ENCODE measurements around the gene SENP1.

Gene SENP1

DNA sequence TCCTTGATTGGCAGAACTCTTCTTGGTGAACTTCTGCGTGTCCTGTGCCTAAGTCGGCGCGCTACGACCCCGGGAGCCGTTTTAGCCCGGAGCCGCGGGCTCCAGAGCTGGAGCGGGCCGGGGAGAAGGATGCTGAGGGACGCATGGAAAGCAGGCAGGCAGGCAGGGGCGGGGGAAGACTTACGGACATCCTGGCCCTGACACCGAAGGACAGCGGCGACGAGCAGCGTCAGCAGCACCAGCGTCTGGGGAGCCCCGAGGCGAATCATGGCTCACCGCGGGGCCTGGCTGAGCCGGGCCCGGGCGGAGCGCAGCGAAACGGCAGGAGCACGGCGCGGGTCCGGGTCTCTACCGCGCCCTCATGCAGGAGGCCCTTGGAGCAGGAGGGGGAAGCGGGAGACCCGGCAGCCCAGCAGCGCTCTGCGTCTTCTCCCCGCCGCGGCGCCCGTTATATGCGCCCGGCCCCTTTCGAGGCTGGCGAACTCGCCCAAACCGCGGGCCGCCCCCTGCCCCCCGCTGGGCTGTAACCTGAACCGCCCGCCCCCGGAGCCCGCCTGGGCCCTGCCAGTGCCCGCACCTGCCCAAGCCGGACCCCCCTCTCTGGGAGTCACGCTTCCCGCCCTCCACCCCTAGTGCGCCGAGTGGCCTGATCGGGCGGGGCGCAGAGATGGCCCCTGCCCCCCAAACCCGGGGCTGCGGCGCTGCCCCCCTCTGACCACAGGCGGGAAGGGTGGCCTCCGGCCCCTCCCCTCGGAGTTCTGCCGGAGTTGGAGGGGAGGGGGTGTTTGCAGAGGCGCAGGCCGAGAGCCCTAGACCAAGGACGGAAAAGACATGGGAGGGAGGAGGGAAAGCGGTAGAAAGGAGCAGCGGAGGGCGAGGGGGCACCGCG, 101.6 kb downstream of the SENP1 start, which contains the start of gene COL2A1:
Gene COL2A1, minus strand, starts transcription at position 424 of the 889 bp plus-strand sequence. Its CDS starts 155 bp downstream, at position 269.
- no peaks in the 10 kb centered on the region for H3K36me3 ChIP-seq (ENCODE audit: insufficient read depth, insufficient read length, low read length)
- peak within 1 kb of the TSS; percentile 26 for H3K4me3 ChIP-seq (ENCODE audit: insufficient read length, low read depth)
- peaks cover 19% of the 10 kb centered on the region for H3K4me1 ChIP-seq (ENCODE audit: insufficient read depth, insufficient read length)
- H3K27me3 ChIP-seq (ENCODE audit: insufficient read depth, insufficient read length), result peaks cover 87% of the 10 kb centered on the region
- no peak for TF ChIP-seq ZNF274 (IDR thresholded peaks at IDR 0.05; ENCODE audit: low read depth, low read length)
- peak; percentile 32 for TF ChIP-seq SUZ12 (IDR thresholded peaks at IDR 0.05; ENCODE audit: extremely low read depth, insufficient read depth, insufficient read length)
- H3K9ac ChIP-seq (ENCODE audit: insufficient read length, low read depth), result peak within 1 kb of the TSS; percentile 62
- no peak for DNase-seq (ENCODE audit: low read depth, low spot score)
- H3K9me3 ChIP-seq (ENCODE audit: insufficient read depth, low read length), result no peaks in the 10 kb centered on the region

DNA sequence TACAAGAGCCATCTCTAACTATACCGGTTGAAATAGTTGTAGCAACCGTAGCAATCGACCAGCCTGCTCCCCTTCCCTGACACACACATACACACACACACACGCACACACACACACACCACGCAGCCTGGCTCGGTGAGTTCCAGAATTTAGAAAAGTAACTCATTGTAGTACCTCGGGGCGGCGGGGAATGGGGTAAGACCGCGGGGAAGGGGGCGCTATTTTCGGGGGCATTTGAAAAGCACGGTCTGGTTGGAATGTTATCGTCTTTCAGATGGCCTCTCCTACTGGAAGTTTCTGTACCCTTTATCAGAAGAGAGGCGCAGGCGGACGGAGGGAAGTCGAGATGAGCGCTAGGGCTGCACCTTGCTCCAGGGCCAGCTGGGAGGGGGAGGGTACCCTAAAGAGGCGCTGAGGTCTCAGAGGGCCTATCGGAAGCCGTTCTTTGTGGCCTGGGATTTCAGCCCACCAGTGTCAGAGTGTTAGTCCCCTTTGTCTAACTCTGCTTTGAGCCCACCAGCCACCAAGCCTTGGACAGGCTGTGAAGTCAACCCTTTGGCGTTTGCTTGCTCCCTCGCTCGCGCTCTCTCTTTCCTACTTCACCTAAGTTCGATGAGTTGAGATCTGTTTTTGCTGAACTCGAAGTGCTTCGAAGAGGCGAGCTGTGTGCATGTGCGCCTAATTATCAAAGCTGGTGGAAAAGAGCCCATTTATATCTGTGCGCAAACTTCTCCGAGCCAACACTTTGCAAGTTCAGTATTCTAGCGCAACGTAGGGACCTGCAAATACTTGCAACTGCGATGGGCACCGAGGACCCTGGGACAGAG, 102.4 kb downstream of the SENP1 start:
- peak overlapping the region; percentile 26 for H3K4me3 ChIP-seq (ENCODE audit: insufficient read length, low read depth)
- no peak for TF ChIP-seq YY1 (IDR thresholded peaks at IDR 0.05; ENCODE audit: insufficient read depth, insufficient read length)
- TF ChIP-seq ZNF274 (IDR thresholded peaks at IDR 0.05; ENCODE audit: low read depth, low read length), result no peak
- no peak for TF ChIP-seq SUZ12 (IDR thresholded peaks at IDR 0.05; ENCODE audit: extremely low read depth, insufficient read depth, insufficient read length)
- H3K4me1 ChIP-seq (ENCODE audit: insufficient read depth, insufficient read length), result peaks cover 23% of the 10 kb centered on the region
- H3K27me3 ChIP-seq (ENCODE audit: insufficient read depth, insufficient read length), result peaks cover 87% of the 10 kb centered on the region
- no peak for DNase-seq (ENCODE audit: low read depth, low spot score)
- no peaks in the 10 kb centered on the region for H3K9me3 ChIP-seq (ENCODE audit: insufficient read depth, low read length)
- no peaks in the 10 kb centered on the region for H3K36me3 ChIP-seq (ENCODE audit: insufficient read depth, insufficient read length, low read length)
- H3K9ac ChIP-seq (ENCODE audit: insufficient read length, low read depth), result peak overlapping the region; percentile 27

DNA sequence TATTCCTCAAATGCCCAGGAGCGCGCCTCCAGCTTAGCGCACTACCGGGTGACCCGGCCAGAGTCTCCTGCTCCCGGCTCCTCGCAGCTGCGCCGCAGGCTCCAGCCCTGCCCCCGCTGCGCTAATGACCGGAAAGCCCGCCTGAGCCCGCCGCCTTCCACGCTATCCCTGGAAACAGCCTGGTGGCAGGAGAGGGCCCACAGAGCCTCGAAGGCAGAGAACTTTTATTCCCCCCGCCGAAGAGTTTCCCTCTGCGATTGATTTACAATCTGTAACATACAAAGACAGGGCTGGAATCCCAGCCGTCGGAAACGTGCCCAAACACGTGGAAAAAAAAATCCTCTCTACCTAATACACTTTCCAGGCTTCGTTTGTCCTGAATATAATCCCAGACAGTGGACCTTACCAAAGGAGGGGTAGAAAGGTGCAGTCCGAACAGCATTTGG, 103.1 kb downstream of the SENP1 start:
- H3K27me3 ChIP-seq (ENCODE audit: insufficient read depth, insufficient read length), result peaks cover 87% of the 10 kb centered on the region
- peaks cover 23% of the 10 kb centered on the region for H3K4me1 ChIP-seq (ENCODE audit: insufficient read depth, insufficient read length)
- TF ChIP-seq ZNF274 (IDR thresholded peaks at IDR 0.05; ENCODE audit: low read depth, low read length) (no peak), SUZ12 (IDR thresholded peaks at IDR 0.05; ENCODE audit: extremely low read depth, insufficient read depth, insufficient read length) (no peak), YY1 (IDR thresholded peaks at IDR 0.05; ENCODE audit: insufficient read depth, insufficient read length) (no peak)
- peaks cover 2% of the 10 kb centered on the region for H3K36me3 ChIP-seq (ENCODE audit: insufficient read depth, insufficient read length, low read length)
- no peak overlapping the region for H3K9ac ChIP-seq (ENCODE audit: insufficient read length, low read depth)
- DNase-seq (ENCODE audit: low read depth, low spot score), result no peak
- H3K4me3 ChIP-seq (ENCODE audit: insufficient read length, low read depth), result peak overlapping the region; percentile 5
- H3K9me3 ChIP-seq (ENCODE audit: insufficient read depth, low read length), result no peaks in the 10 kb centered on the region

DNA sequence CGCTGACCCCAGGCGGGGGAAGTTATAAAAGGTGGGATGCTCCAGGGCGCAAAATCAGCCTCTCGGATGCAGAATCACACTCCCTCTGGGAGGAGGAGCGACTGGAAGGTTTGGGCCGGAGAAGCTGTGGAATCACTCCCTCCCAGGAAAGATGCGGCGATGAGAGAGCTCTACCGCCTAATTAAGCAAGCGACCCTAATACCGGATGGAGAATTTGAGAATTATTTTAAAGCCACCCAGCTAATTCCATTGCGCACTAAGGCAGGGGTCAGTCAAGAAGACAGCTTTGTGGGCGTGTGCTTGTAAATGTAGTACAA, 103.5 kb downstream of the SENP1 start:
- peaks cover 2% of the 10 kb centered on the region for H3K36me3 ChIP-seq (ENCODE audit: insufficient read depth, insufficient read length, low read length)
- H3K9ac ChIP-seq (ENCODE audit: insufficient read length, low read depth), result no peak overlapping the region
- no peaks in the 10 kb centered on the region for H3K9me3 ChIP-seq (ENCODE audit: insufficient read depth, low read length)
- H3K4me3 ChIP-seq (ENCODE audit: insufficient read length, low read depth), result peak overlapping the region; percentile 23
- TF ChIP-seq YY1 (IDR thresholded peaks at IDR 0.05; ENCODE audit: insufficient read depth, insufficient read length), result no peak
- TF ChIP-seq SUZ12 (IDR thresholded peaks at IDR 0.05; ENCODE audit: extremely low read depth, insufficient read depth, insufficient read length), result no peak
- no peak for TF ChIP-seq ZNF274 (IDR thresholded peaks at IDR 0.05; ENCODE audit: low read depth, low read length)
- peaks cover 23% of the 10 kb centered on the region for H3K4me1 ChIP-seq (ENCODE audit: insufficient read depth, insufficient read length)
- no peak for DNase-seq (ENCODE audit: low read depth, low spot score)
- H3K27me3 ChIP-seq (ENCODE audit: insufficient read depth, insufficient read length), result peaks cover 87% of the 10 kb centered on the region

DNA sequence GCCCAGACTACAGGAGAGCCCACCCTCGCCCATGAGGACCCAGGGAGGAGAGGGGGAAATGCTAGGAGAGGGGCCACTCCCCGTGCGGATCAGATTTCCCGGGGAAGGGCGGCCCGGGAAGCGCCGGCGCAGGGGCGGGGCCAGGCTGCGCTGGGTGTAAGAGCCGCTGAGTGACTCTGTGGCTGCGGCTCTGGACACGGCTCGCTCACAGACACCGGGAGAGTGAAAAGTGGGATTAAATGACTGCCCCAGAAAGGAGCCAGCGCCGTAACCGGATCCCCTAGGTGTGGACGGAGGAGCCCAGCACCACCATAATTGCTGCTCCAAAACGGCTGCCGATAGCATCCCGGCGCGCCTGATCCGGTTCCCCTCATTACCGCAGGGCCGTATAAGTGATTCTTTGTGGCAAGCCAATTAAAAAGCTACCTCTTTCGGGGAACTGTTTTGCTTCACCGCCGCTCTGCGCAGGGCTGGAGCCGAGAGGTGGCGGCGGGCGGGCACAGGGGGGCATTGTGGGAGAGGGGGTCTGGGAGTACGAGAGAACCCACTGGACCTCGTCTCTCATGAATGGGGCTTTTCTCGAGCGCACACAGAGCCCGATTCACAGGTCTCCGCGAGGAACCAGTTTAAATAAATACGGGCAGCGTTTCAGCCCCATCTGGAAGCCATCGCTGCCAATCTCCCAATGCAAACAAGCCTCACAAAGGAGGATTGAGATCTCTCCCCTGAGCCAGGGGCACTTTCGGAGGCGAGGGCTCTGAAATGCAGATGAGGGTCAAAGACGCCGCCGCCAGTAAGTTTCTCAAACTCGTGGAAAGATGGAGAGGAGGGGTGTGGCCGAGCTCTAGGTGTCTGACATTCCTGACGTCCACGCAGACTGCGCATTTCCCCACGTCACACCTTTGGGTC, 104.1 kb downstream of the SENP1 start:
- Histone ChIP-seq H3K4me1 (ENCODE audit: insufficient read depth, insufficient read length) (peaks cover 23% of the 10 kb centered on the region), H3K4me3 (ENCODE audit: insufficient read length, low read depth) (peak overlapping the region; percentile 23), H3K9ac (ENCODE audit: insufficient read length, low read depth) (peak overlapping the region; percentile 38), H3K27me3 (ENCODE audit: insufficient read depth, insufficient read length) (peaks cover 87% of the 10 kb centered on the region), H3K36me3 (ENCODE audit: insufficient read depth, insufficient read length, low read length) (peaks cover 2% of the 10 kb centered on the region), H3K9me3 (ENCODE audit: insufficient read depth, low read length) (no peaks in the 10 kb centered on the region)
- TF ChIP-seq ZNF274 (IDR thresholded peaks at IDR 0.05; ENCODE audit: low read depth, low read length), result no peak
- no peak for TF ChIP-seq SUZ12 (IDR thresholded peaks at IDR 0.05; ENCODE audit: extremely low read depth, insufficient read depth, insufficient read length)
- no peak for TF ChIP-seq YY1 (IDR thresholded peaks at IDR 0.05; ENCODE audit: insufficient read depth, insufficient read length)
- DNase-seq (ENCODE audit: low read depth, low spot score), result no peak

DNA sequence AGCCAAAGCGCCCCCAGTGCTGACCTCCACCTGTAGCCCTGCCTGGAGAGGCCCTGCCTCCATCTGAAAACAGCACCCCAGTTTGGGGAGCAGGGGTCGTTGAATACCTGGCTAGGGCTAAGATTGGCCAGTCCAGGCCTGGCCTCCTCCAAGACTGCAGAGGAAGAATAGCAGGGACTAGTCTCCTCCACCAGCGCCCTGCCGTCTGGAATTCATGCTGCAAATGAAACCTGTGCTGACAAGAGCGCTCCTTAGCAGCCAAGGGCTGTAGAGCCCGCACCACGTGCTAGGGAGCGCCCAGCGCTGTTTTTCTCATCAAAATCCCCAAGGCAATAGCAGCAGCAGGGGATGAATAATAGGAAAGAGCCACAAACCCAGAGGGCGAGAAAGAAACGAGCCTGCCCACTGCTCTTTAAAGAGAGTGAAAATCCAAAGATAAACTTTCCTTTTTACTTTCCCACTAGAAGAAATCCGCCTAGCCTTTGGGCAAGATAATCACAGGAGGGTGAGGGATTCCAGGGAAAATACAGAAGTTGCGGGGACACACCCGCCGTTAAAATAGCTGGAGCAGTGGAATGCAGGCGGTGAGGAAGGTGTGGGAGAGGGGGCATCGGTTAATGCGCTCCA, 104.9 kb downstream of the SENP1 start:
- TF ChIP-seq YY1 (IDR thresholded peaks at IDR 0.05; ENCODE audit: insufficient read depth, insufficient read length) (no peak), ZNF274 (IDR thresholded peaks at IDR 0.05; ENCODE audit: low read depth, low read length) (no peak), SUZ12 (IDR thresholded peaks at IDR 0.05; ENCODE audit: extremely low read depth, insufficient read depth, insufficient read length) (no peak)
- H3K9me3 ChIP-seq (ENCODE audit: insufficient read depth, low read length), result no peaks in the 10 kb centered on the region
- DNase-seq (ENCODE audit: low read depth, low spot score), result no peak
- peaks cover 23% of the 10 kb centered on the region for H3K4me1 ChIP-seq (ENCODE audit: insufficient read depth, insufficient read length)
- peaks cover 87% of the 10 kb centered on the region for H3K27me3 ChIP-seq (ENCODE audit: insufficient read depth, insufficient read length)
- H3K9ac ChIP-seq (ENCODE audit: insufficient read length, low read depth), result peak overlapping the region; percentile 38
- H3K4me3 ChIP-seq (ENCODE audit: insufficient read length, low read depth), result peak overlapping the region; percentile 23
- H3K36me3 ChIP-seq (ENCODE audit: insufficient read depth, insufficient read length, low read length), result peaks cover 7% of the 10 kb centered on the region

Data from NT2/D1 (cell line).